Measurements from ENCODE around the gene VAT1L. TPM values are rescaled to one million over a fixed set of nuclear protein-coding genes. Genes with fewer than 3 reads are reported as not detected.
A peak's percentile ranks its signal among the peaks of the same experiment; 100 is the strongest.

Gene VAT1L
- total RNA-seq, 1 experiment from 2014 or later = not detected

DNA sequence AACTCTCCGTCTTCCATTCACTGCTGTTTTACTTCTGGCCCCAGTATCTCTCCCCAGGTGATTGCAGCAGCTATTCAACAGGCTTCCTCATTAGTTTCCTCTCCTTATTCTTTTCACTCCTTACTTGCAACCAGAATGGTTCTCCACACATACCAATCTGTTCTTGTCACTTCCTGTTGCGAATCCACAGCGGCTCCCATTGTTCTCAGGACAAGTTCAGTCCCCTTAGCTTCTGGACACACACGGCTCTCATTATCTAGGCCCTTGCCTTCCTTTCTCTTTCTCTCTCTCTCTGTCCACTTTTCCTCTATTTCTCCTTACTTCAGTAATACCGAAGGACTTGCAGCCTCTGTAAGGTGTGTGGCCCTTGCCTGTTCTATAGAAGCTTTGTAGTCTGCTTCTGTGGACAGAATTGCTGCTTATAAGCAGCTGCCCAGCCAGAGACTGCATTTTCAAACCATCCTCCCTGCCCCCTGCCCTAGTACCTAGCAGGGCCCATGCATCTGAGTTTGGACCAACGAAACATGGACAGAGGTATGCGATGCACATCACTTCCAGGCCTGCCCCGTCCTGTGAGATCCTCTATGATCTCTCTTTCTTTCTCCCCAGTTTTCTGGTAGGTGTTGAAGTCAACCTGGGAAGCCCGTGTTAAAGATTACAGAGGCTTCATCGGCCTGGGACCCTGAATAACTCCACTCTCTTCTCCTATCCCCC lies 45.7 kb downstream of the VAT1L start:
- peak; percentile 2 for DNase-seq (ENCODE audit: low read depth)

DNA sequence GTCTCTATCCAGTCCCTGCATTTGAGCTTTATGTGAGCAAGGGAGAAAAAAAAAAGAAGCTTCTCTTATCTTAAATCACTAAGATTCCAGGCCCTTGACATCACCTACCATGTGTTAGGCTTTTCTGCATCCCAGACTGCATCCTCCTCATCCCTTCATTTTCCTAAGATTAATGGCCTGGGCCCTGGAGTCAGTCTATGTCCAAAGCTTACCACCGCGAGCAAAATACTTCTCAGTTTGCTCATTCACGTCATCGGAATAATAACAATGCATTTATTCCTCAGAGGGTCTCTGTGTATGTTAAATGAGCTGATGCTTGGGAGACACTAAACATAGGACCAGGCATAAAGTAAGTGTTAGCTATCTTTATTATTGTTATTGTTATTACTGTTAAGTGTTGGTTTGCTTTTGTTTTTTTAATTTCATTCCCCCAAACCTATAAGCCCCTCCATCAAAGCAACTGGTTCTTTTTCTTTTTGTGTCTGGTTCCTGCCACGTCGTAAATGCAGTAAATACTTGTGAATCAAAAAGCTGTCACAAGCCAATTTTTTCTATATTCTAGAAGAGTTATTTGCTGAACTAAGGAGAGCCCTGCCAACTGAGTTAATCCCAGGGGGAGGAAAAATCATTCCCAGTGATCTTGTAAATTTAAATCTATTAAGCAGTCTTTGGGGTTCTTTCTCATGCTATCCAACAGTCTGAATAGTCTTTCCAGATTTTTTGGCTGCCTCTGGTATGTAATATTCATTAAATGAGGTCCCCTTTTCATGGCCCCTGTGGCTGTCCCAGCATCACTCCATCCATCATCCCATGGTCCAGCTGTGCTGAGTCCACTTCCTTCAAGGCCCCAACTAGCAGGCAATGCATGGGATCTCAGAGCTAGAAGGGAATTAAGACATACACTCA lies 46.5 kb downstream of the VAT1L start:
- no peak for DNase-seq (ENCODE audit: low read depth)

DNA sequence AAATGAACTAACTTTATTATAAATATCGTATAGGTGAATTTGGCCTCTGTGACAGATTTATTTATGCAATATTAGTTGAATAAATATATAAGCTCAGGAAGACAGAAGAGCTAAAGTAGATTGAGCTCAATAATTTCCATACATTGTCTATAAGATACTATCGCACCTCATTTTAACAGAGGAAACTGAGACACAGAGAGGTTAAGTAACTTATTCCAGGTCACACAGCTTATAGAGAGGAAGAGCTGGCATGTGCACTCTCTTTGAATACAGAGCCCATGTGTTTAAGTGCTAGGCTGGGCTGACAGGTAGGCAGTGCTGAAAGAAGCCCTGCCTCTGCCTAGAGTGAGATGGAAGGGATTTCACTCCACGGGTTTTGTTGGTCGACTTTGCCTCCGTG lies 48.4 kb downstream of the VAT1L start:
- DNase-seq (ENCODE audit: low read depth) = no peak

DNA sequence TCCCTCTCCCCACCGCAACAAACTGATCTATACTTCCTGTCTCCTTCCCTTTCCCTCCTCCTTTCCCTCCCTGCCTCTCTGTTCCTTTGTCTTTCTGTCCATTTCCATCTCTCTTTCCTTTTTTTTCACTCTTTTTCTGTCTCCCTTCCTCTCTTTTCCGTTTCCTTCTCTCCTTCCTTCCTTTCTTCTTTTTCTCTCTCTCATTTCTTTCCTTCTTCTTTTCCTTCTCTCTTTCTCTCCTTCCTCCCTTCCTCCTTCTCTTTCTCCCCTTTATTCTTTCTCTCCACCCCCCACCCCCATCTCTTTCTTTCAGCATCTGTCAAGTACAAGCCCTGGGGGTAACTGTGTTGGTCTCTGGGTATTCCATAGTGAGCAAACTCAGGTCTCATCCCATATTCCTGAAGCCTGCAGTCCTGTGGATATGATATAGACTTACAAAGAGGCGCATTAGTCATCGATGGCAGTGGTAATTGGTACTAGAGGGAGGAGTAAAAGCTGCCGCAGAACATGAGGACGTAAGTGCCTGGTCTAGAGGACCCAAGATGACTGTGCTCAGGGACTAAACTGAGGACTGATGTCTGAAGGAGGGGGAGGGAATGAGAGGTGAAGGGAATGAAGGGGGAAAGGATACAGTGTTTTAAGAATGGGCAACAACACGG lies 50.4 kb downstream of the VAT1L start:
- DNase-seq (ENCODE audit: low read depth) = no peak

DNA sequence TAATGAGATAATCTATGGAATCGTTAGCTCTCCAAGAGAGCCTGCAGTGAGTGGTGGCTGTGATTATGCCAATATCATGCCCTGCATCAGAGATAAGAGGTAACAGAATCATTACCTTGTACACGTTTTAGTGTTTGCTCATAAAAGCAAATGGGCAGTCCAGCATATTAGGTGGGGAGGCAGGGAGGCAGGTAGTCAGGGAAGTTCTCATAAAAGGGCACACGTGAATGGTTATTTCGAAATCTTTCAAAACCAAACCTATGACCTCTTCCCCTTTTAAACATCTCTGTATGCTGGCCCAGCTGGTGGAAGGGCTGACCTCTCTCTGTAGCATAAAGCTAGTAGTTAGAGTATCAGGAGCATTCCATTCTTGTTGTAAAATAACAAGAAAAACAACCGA lies 51.7 kb downstream of the VAT1L start:
- DNase-seq (ENCODE audit: low read depth) = no peak

DNA sequence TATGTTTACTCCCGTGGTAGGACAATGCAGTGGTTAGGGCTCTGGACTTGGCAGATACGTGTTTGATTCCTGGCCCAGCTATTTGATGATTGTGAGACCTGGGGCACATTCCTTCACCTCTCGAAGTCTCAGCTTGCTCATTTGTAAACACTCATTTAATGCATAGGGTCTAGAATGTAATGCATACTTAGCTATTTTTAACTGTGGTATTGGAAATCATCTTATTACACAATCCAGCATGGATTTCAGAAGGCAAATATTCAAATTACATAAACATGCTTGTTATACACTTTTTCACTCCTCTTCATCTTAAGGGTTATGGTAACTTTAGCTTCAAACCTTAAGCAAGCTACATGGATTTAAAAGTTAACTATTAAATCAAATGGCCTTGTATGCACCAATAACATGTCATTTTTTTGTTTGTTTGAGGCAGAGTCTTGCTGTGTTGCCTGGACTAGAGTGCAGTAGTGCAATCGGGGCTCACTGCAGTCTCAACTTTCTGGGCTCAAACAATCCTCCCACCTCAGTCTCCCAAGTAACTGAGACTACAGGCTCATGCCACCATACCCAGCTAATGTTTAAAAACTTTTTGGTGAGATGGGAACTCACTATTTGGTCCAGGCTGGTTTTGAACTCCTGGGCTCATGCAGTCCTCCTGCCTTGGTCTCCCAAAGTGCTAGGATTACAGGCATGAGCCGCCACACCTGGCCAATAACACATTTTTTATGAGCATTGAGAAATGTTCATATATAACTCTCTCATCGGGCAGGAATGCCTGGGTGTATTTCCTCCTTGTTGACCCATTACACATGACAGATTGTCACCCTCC lies 52.5 kb downstream of the VAT1L start:
- DNase-seq (ENCODE audit: low read depth) = no peak

DNA sequence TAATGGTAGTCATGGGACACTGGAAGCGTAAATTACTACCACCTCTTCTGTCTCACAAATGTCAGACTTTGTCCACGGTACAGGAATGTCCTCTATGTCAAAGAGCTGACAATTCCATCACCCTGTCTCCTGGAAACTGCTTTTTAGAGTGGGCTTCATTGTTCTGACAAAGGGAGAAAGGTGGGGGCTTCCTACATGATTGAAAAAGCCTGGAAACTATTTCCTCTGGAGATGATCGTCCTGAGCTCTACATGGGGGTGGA lies 53.1 kb downstream of the VAT1L start:
- DNase-seq (ENCODE audit: low read depth) = no peak

DNA sequence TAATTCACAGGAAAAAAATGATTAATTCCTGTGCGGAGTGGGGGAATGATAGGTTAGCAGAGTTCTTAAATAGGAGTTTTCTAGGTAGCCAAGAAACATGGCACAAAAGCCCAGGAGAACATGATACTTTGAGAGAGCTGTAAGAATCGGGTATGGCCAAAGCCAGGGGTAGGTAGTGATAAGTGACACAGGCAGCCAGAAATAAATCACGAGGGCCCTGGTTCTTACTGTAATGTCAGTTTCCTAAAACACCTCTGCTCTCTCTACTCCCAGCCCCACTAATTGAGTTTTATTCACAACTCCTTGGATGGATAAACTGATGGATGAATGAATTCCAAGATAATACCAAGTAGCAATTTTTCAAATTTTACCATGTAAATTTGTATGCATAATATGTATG lies 54.1 kb downstream of the VAT1L start:
- no peak for DNase-seq (ENCODE audit: low read depth)

DNA sequence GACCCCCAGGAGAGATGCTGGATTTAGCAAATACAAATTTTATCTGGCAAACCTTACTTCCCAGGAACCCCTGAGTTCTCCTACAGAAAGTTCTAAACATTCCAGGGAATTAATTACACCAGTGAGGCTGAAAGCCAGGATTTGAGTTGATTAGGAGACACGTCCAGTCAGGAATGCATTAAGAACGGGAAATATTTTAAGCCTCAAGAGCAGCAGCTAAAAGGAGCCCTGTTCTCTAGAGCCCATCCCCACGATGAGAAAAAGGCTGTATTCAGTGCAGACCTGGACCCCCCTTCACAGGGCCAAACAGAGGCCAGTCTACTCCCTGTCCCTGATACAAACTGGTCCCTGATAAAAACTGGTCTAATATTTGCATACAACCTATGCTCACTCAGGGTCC lies 55.0 kb downstream of the VAT1L start:
- DNase-seq (ENCODE audit: low read depth) = no peak

DNA sequence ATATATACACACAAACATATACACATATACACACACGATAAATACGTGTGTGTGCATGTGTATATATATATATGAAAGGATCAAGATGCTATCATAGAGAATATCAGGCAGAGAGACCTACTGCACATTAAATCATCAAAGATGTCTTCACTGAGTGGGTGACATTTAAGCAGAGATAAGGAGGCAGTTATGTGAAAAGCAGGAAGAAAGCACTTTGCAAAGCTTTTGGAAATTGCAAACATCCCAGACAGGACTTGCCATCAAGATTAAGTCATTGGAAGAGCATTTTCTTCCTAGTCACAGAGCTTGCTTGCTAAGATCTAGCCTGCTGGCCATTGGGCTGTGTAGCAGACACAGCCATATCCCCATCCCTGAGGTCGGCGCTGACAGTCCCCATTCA lies 56.4 kb downstream of the VAT1L start:
- no peak for DNase-seq (ENCODE audit: low read depth)

DNA sequence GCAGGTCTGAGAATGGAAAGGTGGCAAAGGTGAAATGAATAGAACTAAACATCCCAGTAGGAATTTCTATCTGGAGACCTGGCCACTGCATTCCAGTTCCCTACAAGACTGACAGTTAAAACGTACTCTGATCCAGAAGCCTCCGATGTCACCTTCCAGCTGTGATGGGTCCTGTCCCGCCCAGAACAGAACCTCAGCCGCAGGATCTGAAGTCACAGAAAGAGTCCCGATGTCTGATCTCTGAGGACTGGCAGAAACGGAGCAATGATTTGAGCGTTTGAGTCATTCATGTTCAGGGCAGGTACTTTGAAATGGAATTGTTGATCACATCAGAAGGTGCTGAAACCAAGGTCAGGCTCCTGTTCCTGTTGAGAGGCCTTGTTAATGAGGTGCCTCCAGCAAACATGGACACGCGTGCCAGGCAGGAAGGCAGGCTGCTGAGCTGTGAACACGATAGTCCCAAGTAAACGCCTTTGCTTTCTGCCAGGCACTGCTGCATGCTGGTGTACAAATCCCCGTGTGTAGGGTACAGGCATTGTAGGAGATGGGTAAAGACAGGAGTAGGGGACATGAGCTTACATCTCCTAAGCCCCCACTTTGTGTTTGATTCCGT lies 61.4 kb downstream of the VAT1L start:
- no peak for DNase-seq (ENCODE audit: low read depth)

DNA sequence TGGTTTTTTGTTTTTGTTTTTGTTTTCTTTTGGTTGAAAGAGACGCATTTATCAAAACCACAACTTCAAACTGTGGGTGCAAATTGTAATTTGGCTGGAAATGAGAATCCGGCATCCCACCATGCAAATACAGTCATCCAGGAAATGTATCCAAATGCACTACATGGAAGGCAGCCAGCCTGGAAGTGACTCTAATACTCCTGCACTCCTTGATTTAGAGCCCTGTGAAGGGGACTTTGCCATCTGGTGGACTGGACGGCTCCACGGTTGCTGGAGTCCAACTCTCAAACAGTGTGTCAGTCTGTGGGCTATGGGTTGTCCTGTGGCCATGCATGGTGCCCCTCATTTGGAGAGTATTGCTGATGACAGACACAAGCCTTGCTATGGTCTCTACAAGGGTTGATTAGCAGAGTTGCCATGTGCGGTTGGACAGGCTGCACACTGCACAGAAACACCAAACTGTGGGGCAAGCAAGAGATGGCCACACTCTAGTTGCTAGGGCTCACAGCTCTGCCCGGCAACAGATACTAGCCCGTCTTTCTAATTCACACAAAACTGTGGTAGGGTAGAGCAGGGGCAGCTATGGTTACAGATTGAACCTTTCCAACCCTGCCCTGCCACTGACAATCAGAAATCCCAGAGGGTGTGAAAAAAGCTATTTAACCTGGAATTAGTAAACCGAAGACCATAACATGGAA lies 62.4 kb downstream of the VAT1L start:
- no peak for DNase-seq (ENCODE audit: low read depth)

DNA sequence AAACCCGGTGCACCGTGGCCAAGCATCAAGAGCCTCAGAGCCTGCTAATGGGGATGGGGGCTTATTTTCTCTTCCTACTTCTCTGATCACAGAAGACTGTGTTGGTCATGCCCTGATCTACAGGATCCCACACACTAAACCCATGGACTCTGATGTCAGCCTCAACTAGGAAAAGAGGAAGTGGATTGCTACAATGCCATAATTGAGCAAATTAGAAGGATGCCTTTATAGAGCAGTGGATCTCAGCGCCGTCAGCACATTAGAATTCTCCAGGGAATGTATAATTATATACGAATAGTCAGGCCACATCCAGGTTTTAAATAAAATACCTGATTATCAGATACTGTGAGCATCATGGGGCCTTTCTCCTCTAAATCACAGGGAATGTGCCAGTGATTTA lies 64.8 kb downstream of the VAT1L start:
- no peak for DNase-seq (ENCODE audit: low read depth)

DNA sequence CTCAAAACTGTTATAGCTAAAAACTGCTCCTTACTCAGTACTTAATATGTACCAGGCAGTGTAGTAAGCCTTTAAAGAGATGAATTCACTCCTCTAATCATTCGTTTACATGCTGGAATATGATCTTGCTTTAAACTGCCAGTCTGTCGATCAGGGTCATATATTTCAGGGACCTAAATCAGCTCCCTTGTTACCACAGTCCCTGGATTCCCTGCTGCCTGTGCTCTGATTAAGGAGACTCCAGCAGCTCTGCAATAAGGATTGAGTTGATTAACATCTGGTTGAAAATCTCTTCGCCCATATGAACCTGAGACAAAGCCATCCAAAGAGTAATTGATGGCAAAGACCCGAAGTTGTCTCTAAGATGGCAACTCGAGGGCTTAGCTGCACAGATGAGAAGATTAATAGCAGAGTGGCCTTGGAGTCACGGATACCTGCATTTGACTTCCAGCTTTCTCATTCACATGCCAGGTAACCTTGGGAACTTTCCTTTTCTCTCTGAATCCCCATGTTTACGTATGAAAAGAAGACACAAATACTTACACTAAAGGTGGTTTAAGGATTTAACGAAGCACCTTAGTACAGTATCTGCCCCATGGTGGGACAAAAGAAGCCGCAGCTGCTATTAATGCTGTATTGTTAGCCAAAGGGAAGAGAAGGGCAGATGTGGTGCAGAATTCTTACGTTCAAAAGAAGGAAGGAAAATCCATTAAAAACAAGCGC lies 68.2 kb downstream of the VAT1L start:
- no peak for DNase-seq (ENCODE audit: low read depth)

DNA sequence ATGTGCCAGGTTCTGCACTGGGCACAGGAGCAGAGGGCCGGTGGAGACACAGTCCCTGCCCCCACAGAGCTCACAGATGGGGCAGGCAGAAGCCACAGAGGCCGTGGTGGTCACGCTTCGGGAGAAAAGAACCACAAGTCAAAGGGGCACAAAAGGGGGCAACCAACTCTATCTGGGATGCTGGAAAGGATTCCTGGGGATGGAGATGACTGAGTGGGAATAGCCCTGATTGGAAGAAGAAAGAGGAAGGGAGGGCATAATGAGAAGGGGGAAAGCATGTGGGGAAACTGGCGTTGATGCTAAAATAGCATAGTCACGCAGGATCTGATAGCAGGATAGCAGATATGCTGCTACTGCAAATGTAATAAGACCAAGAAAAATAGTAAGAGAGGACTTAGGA lies 69.7 kb downstream of the VAT1L start:
- no peak for DNase-seq (ENCODE audit: low read depth)

DNA sequence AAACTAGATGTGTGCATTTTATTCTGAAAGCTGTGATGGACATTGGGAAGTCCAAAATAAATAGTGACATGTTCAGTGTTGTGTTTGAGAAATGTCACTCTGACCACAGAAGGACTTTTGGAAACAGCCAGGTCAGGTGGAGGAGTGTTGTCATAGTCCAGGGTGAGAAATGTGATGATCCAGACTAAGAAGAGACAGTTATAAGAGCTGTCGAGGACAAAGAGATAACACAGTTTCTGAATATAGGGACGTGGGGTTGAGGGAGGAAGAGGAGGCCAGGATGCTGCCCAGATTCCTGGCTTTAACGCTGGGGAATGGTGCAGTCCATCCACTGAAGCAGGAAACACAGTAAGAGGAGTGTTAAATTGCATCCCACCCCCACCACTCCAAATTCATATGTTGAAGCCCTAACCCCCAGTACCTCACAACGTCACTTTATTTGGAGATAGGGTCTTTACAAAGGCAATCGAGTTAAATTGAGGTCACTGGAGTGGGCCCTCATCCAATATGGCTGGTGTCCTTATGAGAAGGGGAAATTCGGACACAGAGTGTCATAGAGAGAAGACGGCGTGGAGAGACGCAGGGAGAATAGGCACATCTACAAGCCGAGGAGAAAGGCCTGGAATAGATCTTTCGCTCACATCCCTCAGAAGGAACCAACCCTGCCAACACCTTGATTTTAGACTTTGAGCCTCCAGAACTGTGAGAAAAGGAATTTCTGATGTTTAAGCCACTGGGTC lies 71.3 kb downstream of the VAT1L start:
- no peak for DNase-seq (ENCODE audit: low read depth)

DNA sequence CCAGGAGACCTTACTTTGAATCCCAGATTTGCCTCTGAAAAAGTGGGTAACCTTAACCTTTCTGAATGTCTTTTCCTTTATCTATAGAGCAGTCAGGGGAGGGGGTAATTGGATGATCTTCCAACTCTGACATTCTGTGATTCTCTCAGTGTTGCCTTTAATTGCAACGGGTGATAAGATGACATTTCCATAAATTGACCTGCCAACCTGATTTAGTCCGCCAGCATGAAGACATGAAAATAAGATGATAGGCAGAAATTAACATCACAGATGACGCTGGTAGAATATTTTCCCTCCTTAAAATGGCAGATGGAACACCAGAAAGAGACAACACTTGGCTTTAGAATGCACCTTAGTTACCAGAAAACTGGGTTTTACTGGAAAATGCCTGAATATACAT lies 72.6 kb downstream of the VAT1L start:
- DNase-seq (ENCODE audit: low read depth) = no peak

DNA sequence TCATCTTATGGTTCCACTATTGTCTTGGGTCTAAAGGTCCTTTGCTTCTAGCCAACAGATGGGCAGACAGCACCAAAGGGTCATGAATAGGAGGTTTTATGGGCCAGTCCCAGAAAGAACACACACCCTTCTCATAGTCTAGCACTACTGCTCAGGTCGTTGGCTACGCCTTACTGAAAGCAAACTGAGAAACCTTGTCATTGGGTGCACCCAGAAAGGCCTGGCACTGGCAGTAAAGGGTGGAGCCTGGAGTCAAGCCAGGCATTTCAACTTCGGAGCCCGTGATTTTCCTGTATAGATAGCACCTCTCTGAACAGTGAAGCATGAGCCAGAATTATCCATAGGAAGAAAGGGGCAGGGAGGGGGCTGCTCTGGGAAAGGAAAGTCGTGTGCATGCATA lies 74.9 kb downstream of the VAT1L start:
- DNase-seq (ENCODE audit: low read depth) = no peak

DNA sequence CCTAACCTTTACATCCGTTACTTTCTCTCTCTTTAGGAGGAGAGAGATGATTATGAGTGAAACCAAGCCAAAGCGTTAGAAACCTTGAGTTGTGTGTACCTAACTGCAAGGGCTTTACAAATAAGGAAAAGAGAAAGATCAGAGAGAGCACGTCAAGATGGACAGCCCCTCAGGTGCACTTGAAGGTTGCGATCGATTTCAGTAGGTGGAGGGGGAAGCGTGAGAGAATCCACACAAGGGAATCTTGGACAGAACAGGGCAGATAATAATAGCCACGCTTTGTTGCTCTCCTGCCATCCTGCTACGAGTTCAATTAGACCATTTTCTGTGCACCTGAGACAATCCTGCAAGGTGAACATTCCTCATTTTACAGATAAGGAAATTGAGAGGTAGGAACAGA lies 78.4 kb downstream of the VAT1L start:
- no peak for DNase-seq (ENCODE audit: low read depth)

DNA sequence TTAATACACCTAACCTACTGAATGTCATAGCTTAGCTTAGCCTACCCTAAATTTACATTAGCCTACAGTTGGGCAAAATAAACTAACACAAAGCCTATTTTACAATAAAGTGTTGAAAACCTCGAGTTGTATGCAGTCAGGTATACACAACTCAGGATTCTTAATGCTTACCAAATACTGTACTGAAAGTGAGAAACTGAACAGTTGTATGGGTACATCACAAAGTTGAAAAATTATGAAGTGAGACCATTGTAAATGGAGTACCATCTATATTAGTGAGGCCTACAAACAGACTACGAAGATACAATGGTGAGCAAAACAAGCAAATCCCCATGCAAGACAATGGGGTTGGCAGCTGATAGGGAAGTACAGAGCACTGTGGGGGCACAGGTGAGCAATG lies 79.7 kb downstream of the VAT1L start:
- DNase-seq (ENCODE audit: low read depth) = no peak
